H1 (cell line): ENCODE data around the gene RASGRP3.

ENCODE experiments used
- NRF1 ChIP-seq: IDR thresholded peaks from 2 replicates; pipeline ENCODE4 v1.6.1; 2011; ENCODE audit warnings: mild to moderate bottlenecking, low read depth, low read length, improper control_type of control experiment
- YY1 ChIP-seq: IDR thresholded peaks from 2 replicates; pipeline ENCODE4 v1.6.1; 2011; ENCODE audit warnings: low read depth, mild to moderate bottlenecking, low read length

DNA sequence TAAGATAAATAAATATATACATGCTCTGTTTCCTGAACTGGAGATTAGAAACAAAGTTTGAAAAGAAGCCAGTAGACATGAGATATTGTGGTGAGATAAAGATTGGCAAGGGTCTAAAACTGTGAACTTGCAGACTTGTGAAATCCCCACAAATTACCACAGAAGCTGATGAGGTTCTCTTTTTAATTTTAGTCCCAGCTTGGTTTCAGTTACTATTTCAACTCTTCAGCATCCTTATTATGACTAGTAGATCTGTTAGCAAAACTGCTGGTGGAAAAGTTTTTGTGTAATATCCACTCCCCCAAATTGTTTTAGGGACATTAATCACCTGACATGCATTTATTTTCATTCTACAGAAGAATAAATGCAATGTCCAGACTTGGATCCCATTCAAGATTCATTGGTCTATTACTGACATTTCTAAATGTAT is 20.8 kb downstream of the RASGRP3 start:
- TF ChIP-seq NRF1 (no peak), YY1 (no peak)
